RWPE1 (cell line): ENCODE results near the gene UCMA.

Experiments used
- CTCF ChIA-PET: fragments of 350-600 bp; sonication (Branson Sonifier 250); formaldehyde crosslinking; extraction: SDS; loops from one replicate; lab custom pipeline; 2021; lab: Yijun Ruan, JAX
- POLR2A ChIA-PET: fragments of 400-600 bp; formaldehyde crosslinking; extraction: SDS; loops from one replicate; lab custom pipeline; 2020; ENCODE audit warnings: antibody characterized with exemption; ENCODE audit not compliant: low non-redundant PET; lab: Yijun Ruan, JAX
- DNase-seq: peaks from one replicate; pipeline ENCODE4 v3.0.0; 2012; ENCODE audit warnings: low spot score
- H3K27ac ChIP-seq: fragments of 450-650 bp; 2 replicates; pipeline ENCODE4 v1.5.1; 2017
- TF ChIP-seq, protein P1 (sequence below): fragments of 450-650 bp; conservative IDR thresholded peaks from 2 replicates; pipeline ENCODE4 v1.5.1; 2017; ENCODE audit warnings: low read depth, mild to moderate bottlenecking

UCMA gene

DNA sequence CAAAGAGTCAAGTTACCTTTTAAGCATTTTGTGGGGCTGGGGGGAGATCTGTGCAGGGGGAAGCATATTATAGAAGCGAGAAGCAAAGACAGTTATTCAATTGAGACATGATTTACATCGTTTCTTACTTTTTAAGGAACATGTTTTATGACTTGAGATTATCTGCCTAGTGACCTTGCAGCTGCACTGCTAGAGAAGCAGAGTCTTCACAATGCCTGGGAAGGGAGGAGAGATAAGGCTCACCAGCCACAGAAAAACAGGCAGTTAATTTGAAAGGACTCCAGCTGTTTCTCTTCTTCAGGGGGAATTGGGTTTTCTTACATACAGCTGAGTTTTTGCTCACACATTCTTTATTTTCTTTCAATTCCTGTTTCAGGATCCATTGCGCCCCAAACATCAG, 34.7 kb upstream of the UCMA start:
- no peak for DNase-seq
- CTCF ChIA-PET, result no interaction called here

DNA sequence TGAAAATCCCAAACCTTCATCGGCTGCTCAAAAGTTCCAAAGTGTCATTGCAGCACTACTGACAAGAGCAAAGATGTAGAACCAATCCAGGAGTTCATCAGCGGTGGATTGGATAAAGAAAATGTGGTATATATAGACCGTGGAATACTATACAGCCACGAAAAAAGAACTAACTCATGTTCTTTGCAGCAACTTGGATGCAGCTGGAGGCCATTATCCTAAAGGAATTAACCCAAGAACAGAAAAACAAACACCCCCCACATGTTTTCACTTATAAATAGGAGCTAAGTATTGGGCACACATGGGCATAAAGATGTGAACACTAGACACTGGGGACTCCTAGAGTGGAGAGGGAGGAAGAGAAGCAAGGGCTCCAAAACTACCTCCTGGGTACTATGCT, 34.1 kb upstream of the UCMA start:
- no peak overlapping the region for H3K27ac ChIP-seq
- TF ChIP-seq, protein P1, sequence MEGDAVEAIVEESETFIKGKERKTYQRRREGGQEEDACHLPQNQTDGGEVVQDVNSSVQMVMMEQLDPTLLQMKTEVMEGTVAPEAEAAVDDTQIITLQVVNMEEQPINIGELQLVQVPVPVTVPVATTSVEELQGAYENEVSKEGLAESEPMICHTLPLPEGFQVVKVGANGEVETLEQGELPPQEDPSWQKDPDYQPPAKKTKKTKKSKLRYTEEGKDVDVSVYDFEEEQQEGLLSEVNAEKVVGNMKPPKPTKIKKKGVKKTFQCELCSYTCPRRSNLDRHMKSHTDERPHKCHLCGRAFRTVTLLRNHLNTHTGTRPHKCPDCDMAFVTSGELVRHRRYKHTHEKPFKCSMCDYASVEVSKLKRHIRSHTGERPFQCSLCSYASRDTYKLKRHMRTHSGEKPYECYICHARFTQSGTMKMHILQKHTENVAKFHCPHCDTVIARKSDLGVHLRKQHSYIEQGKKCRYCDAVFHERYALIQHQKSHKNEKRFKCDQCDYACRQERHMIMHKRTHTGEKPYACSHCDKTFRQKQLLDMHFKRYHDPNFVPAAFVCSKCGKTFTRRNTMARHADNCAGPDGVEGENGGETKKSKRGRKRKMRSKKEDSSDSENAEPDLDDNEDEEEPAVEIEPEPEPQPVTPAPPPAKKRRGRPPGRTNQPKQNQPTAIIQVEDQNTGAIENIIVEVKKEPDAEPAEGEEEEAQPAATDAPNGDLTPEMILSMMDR, result no peak
- DNase-seq, result no peak
- ChIA-PET CTCF (no interaction called here), POLR2A (no interaction called here)

More for the DNA sequence above, 34.7 kb upstream of the UCMA start:
- TF ChIP-seq, protein P1, result no peak
- POLR2A ChIA-PET, result no interaction called here
- no peak overlapping the region for H3K27ac ChIP-seq

DNA sequence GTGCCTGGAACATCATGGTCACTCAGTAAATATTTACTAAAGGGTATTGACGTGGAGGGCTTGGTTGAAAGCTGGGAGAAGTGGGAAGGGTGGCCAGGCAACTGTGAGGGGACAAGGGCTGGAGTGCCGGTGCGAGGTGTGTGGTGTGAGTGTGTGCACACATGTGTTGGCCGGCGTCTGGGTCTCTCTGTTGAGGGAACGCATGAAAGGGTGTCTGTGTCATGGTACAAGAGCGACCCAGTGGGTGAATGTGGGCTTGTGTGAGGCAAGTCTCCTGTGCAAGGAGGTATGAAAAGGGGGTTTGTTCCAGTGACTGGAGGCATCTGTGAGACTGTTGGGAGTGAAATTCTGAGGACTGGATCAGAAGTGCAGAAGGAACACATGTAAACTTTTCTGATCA, 29.4 kb upstream of the UCMA start:
- DNase-seq, result no peak
- CTCF ChIA-PET, result no interaction called here
- TF ChIP-seq, protein P1, result no peak
- POLR2A ChIA-PET, result interaction anchor here (0.6 to 0.8 kb wide), 2 partner anchors 13 to 36 kb away, joined by 3 to 4 read pairs; no protein-coding TSS in a partner anchor
- no peak overlapping the region for H3K27ac ChIP-seq

DNA sequence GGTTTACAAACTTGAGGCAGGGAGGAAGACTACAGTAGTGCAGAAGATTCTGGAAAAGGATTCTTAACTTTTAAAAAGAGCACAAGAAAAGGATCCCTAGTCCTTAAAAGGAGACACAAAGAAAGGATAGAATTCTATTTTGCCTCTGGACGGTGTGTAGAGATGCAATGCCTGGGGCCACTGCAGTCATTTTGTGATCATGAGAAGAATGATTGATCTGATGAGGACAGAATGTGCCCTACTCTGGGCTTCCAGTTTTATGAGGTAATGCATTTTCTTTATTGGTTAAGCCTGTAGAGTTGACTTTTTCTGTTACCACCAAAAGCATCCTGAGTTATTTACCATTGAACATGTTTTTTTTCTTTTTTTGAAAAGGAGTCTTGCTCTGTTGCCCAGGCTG, 28.3 kb upstream of the UCMA start:
- no peak overlapping the region for H3K27ac ChIP-seq
- no peak for DNase-seq
- POLR2A ChIA-PET, result no interaction called here
- CTCF ChIA-PET, result interaction anchor here (0.6 to 0.8 kb wide), 2 partner anchors 163 to 502 kb away, joined by 3 to 4 read pairs; no protein-coding TSS in a partner anchor
- TF ChIP-seq, protein P1, result no peak

DNA sequence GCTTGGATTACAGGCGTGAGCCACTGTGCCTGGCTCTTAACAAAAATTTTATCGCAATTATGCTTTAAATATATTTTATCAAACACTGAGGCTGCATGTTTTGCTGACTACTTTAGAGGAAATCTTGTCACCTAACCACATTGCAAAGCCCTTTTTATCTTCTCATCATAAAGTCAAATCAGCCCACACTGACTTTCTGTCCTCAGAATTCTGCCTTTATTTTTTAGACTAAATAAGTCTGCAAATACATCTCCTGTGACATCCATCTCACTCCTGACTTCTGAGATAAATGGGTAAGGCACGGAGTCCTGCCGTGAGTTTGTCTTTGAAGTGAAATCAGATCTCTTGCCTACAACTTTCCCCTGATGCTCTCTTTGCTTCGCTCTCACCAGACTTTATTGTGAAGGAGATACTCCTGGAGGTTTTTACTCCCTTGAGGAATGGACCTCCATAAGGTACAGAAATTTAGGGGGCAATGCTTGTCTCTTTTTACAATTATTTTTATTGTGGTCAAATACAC, 23.5 kb upstream of the UCMA start:
- DNase-seq, result no peak
- POLR2A ChIA-PET, result no interaction called here
- no peak overlapping the region for H3K27ac ChIP-seq
- CTCF ChIA-PET, result no interaction called here
- TF ChIP-seq, protein P1, result no peak

DNA sequence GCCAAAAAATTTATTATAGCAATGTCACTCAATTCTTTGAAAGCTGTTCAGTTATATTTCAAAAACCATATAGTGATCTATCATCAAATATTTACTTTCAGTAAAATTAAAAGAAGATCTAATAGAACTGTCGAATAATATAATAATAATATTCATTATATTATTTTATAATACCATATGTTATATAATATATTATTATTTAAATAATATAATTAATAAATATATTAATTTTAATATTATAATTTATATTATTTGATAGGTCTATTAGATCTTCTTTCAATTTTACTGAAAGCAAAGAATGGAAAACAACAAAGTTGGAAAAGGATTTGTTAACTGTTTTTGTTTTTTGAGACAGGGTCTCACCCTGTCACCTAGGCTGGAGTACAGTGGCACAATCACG, 22.5 kb upstream of the UCMA start:
- no peak for DNase-seq
- CTCF ChIA-PET, result no interaction called here
- no peak overlapping the region for H3K27ac ChIP-seq
- TF ChIP-seq, protein P1, result no peak
- POLR2A ChIA-PET, result no interaction called here
